HEK293T (cell line): ENCODE data around the gene AP4B1.

Experiments used
- ARNT ChIP-seq: fragments of 450-650 bp; IDR thresholded peaks from 2 replicates; pipeline ENCODE4 v1.6.1; 2017; ENCODE audit warnings: mild to moderate bottlenecking
- CTBP1 ChIP-seq: fragments of 450-650 bp; IDR thresholded peaks from 2 replicates; pipeline ENCODE4 v1.6.1; 2016; ENCODE audit warnings: borderline replicate concordance
- ELF4 ChIP-seq: fragments of 450-650 bp; IDR thresholded peaks from 2 replicates; pipeline ENCODE4 v1.6.1; 2017; ENCODE audit warnings: antibody characterized with exemption
- FOXA1 ChIP-seq: fragments of 450-650 bp; IDR thresholded peaks from 2 replicates; pipeline ENCODE4 v1.6.1; 2016; ENCODE audit warnings: mild to moderate bottlenecking
- FOXM1 ChIP-seq: fragments of 450-650 bp; IDR thresholded peaks from 2 replicates; pipeline ENCODE4 v1.6.1; 2017; ENCODE audit warnings: mild to moderate bottlenecking, borderline replicate concordance
- HDGF ChIP-seq: fragments of 450-650 bp; IDR thresholded peaks from 2 replicates; pipeline ENCODE4 v1.6.1; 2017; ENCODE audit warnings: antibody characterized with exemption, borderline replicate concordance
- L3MBTL2 ChIP-seq: fragments of 450-650 bp; conservative IDR thresholded peaks from 2 replicates; pipeline ENCODE4 v1.6.1; 2016; ENCODE audit warnings: mild to moderate bottlenecking
- LEF1 ChIP-seq: fragments of 450-650 bp; IDR thresholded peaks from 2 replicates; pipeline ENCODE4 v1.6.1; 2017; ENCODE audit warnings: mild to moderate bottlenecking, borderline replicate concordance
- SP1 ChIP-seq: fragments of 450-650 bp; IDR thresholded peaks from 2 replicates; pipeline ENCODE4 v1.6.1; 2017

GRCh38 chr1:113890816-113891215 lies 13.8 kb downstream of the AP4B1 start:
- TF ChIP-seq CTBP1 (no peak), SP1 (no peak), ARNT (no peak), L3MBTL2 (no peak), LEF1 (no peak), FOXA1 (no peak), FOXM1 (no peak), ELF4 (no peak), HDGF (no peak)
